CD4-positive, alpha-beta T cell treated with Interleukin-4 for 1 hour (primary cell): Measurements from ENCODE around the gene B4GAT1.
"Not testable (repeated sequence)": the region's sequence is repeated elsewhere in the genome, so short reads cannot be mapped to it uniquely, and the experiment has no call there.

Experiments used
- DNase-seq, 2 donors: peaks; one replicate each; pipeline ENCODE4 v3.0.0-alpha.2; 2020 to 2022

B4GAT1 gene

GRCh38 chr11:66322732-66323427, 24.5 kb downstream of the B4GAT1 start:
- no peak for DNase-seq

DNA sequence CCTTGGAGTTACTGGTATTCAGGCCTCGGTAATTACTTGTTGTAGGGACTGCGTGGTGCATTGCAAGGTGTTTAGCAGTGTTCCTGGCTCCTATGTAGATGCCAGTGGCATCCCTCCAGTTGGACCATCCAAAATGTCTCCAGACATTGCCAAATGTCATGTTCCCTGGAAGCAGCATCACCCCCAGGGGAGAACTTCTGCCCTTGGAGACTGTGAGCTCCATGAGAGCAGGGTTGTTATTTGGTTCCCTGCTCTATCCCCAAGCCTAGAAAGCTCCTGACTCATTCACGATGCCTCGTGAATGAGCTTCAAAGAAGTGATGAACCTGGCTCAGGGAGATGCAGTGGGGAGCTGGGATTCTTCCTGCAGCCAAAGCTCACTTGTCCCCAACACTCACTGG, 25.8 kb downstream of the B4GAT1 start:
- DNase-seq: no peak

DNA sequence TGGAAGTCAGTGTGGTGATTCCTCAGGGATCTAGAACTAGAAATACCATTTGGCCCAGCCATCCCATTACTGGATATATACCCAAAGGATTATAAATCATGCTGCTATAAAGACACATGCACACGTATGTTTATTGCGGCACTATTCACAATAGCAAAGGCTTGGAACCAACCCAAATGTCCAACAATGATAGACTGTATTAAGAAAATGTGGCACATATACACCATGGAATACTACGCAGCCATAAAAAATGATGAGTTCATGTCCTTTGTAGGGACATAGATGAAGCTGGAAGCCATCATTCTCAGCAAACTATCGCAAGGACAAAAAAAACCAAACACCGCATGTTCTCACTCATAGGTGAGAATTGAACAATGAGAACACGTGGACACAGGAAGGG, 26.7 kb downstream of the B4GAT1 start:
- not testable (repeated sequence) for DNase-seq

DNA sequence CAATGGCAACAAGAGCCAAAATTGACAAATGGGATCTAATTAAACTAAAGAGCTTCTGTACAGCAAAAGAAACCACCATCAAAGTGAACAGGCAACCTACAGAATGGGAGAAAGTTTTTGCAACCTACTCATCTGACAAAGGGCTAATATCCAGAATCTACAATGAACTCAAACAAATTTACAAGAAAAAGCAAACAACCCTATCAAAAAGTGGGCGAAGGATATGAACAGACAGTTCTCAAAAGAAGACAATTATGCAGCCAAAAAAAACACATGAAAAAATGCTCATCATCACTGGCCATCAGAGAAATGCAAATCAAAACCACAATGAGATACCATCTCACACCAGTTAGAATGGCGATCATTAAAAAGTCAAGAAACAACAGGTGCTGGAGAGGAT, 27.1 kb downstream of the B4GAT1 start:
- DNase-seq: not testable (repeated sequence)

GRCh38 chr11:66318600-66318970, 28.8 kb downstream of the B4GAT1 start:
- DNase-seq: no peak

GRCh38 chr11:66317723-66318599, 29.5 kb downstream of the B4GAT1 start:
- peak; percentile 73 to 88 for DNase-seq

DNA sequence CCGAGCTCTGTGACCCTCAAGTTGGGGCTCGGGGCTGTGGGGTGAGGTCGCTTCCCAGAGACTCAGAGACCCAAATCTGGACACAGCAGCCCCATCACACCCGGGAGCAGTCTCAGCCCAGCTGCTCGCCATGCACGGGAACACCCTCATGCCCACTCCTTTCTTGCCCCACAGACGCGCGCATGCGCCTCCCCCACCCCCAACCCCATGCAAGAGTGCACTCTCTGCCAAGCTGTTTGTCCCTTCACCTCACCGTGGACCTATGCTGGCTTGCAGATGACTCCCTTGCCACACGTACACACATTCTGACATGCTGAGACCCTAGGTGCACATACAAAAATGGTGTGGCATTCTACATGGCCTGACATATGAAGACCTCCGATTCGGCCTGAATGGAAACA, 30.1 kb downstream of the B4GAT1 start:
- peak; percentile 29 to 62 for DNase-seq

GRCh38 chr11:66316849-66317251, 30.6 kb downstream of the B4GAT1 start, which contains the start of gene CD248:
Gene CD248 (minus strand): TSS chr11:66317044. CDS start chr11:66317027, 17 bp downstream.
- DNase-seq: no peak

DNA sequence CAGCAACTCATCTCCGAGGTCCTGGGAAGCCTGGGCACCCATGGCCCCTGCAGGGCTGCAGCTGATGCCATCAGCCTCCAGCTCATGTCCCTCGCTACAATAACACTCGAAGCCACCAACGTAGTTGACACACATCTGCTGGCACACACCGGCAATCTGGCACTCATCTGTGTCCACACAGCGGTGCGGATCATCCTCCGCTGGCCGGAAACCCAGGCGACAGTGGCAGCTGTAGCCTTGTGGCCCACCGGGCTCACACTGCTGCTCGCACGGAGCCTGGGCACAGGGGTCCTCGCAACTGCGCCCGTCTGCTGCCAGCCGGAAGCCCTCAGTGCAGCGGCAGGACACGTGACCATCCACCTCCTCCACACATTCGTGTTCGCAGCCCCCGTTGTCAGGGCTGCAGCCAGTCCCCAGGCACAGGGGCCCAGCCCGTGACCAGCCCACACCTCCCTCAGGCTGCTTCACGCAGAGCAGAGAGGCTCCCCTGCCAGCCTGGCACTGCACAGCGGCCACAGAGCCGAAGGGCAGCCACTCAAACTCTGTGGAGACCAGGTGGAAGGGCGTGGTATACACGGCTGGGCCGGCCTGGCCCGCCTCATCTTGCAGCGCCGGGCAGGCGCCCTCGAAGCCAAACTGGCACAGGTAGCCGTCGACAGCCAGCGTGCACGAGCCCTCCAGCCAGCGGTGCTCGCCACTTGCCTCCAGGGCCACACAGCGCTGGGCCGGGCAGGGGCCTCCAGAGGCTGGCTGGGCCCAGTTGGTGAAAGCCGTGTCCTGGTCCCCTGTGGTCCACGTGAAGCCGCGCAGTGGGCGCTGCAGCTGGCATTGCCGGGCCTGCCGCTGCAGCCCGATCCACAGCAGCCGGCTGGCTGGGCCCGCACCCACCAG, 31.3 kb downstream of the B4GAT1 start:
- no peak for DNase-seq

GRCh38 chr11:66315498-66315885, 31.9 kb downstream of the B4GAT1 start:
- DNase-seq: no peak

DNA sequence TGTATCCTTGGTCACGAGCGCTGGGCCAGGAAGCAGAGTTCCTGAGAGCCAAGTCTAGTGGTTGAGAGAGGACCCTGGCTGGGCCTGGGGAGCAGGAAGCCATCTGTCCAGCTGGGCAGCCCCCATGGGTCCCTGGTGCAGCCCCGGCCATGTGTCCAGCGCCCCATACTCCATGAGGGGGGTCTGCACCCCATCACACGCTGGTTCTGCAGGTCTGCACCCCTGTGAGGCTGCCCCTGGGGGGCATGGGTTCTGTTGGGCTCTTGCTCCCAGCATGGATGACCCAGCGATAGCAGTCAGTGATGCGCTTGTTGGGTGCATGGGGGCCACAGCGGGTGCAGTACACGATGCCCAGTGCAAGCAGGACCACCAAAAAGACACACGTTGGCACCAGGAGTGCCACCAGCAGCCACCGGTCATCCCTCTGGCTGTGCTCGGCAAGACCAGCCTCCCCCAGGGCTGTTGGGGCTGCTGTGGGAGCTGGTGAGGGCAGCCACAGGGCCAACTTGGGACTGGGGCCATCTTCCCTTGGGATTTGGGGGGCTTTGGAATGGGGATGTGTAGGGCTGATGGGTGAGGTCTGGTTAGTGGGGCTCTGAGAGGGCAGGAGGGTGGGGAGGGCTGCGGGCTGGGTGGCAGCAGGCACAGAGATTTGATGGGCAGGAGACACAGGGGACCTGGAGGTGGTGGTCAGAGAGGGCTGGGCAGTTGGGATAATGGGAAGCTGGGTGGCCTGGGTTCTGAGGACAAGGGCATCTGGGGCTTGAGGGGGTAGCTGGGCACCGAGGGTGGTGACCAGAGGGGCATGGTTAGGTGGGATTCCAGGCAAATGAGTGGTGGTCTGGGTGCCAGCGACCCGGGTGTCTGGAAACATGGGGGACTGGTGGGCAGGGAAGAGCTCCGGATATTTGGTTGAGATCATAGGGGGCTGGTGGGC, 32.6 kb downstream of the B4GAT1 start:
- DNase-seq: no peak

DNA sequence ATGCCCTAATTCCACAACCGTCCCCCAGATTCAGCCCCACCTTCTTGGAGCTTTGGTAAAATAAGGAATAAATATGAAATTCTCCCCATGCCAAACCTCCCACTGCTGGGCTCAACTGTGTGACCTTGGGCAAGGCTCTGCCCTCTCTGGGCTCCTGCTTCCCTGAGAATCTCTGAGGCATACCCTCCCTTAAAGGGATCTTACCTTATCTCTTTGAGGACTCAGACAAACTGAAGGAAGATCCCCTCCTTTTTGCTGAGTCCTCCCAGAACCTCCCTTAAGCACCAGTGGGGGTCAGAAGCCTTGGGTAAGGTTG, 33.3 kb downstream of the B4GAT1 start:
- no peak for DNase-seq

- no peak for DNase-seq
Observed at GRCh38 chr11:66313321-66314185, 33.9 kb downstream of the B4GAT1 start.

GRCh38 chr11:66312549-66313320, 34.7 kb downstream of the B4GAT1 start:
- peak; percentile 98 to 99 for DNase-seq

DNA sequence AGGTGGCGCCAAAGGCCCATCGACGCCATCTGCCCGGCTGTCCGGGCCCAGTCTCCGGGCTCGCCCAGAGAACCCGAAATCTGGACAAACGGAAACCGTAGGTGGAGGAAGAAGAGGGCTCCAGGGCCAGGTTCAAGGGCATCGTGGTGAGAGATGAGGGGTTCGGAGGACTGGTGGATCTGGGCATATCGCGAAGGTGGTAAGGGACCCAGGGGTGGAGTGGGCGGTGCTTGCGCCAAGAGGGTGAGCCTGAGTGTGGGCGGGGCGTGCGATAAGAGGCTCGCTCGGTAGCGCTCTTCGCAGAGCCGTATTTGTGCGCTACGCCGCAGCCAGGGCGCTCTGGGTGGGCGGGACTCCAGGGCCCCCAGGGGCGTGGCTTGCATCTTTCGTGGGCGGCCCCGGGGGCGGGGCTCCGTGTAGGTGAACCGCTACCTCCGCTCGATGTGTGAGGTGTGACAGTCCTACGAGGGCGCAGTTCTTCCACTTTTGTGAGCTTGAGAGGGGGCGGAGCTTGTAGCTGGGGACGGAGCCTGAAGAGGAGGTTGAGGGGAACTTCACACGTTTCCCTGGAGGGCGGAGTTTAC, 35.4 kb downstream of the B4GAT1 start:
- peak; percentile 98 to 99 for DNase-seq

DNA sequence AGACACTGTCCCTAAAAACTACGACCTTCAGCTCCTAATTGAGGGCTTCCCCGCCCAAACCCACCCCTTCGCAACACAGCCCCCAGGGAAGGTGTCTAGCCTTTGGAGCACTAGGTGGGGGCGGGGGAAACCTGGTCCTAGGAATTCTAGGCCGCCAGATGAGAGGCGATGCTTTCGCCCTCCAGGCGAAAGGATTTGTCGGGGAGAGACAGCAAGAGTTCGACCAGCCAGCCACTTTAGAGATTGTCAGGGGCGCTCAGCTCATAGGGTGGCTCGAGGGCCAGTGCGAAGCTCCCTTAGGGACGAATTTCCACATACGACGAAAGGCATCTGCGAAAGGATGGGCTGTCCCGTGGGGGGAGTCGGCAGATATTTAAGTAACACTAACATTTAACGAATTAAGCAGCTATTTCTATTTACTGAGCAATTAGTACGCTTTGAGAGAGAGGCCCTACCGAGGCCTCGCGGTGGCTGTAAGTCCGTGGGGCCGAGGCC, 35.9 kb downstream of the B4GAT1 start:
- DNase-seq: no peak

- DNase-seq: not testable (repeated sequence)
Observed at GRCh38 chr11:66310803-66311440, 36.5 kb downstream of the B4GAT1 start.

- no peak for DNase-seq
Observed at GRCh38 chr11:66310324-66310723, 37.1 kb downstream of the B4GAT1 start.

GRCh38 chr11:66309475-66309874, 38.0 kb downstream of the B4GAT1 start:
- no peak for DNase-seq
